ELR (cell line): Measurements from ENCODE around the gene TMPRSS4.

ENCODE experiments used
- DNase-seq: peaks from one replicate; pipeline ENCODE4 v3.0.0-alpha.2; 2015; ENCODE audit warnings: low read depth

Gene TMPRSS4

GRCh38 chr11:118106789-118107335 is 30.0 kb downstream of the TMPRSS4 start:
- DNase-seq: peak; percentile 19

GRCh38 chr11:118108513-118108912 is 31.6 kb downstream of the TMPRSS4 start:
- DNase-seq: no peak

GRCh38 chr11:118109231-118109630 is 32.4 kb downstream of the TMPRSS4 start:
- peak; percentile 4 for DNase-seq

GRCh38 chr11:118111019-118111743 is 34.3 kb downstream of the TMPRSS4 start:
- DNase-seq: no peak

GRCh38 chr11:118111744-118112035 is 34.8 kb downstream of the TMPRSS4 start:
- DNase-seq: no peak

- DNase-seq: no peak
Measured at GRCh38 chr11:118112711-118113430, 36.0 kb downstream of the TMPRSS4 start.

GRCh38 chr11:118114266-118114665 is 37.4 kb downstream of the TMPRSS4 start:
- DNase-seq: no peak

- no peak for DNase-seq
Measured at GRCh38 chr11:118115048-118115447, 38.2 kb downstream of the TMPRSS4 start.

GRCh38 chr11:118117790-118118601 is 41.1 kb downstream of the TMPRSS4 start:
- no peak for DNase-seq

- DNase-seq: no peak
Measured at GRCh38 chr11:118120793-118121192, 43.9 kb downstream of the TMPRSS4 start.

GRCh38 chr11:118124929-118125535 is 48.2 kb downstream of the TMPRSS4 start:
- no peak for DNase-seq

GRCh38 chr11:118126082-118126838 is 49.4 kb downstream of the TMPRSS4 start:
- DNase-seq: peak; percentile 28

- no peak for DNase-seq
Measured at GRCh38 chr11:118128310-118128709, 51.4 kb downstream of the TMPRSS4 start.

GRCh38 chr11:118128721-118129470 is 52.0 kb downstream of the TMPRSS4 start:
- no peak for DNase-seq

GRCh38 chr11:118129471-118130172 is 52.7 kb downstream of the TMPRSS4 start:
- DNase-seq: no peak

GRCh38 chr11:118132385-118133151 is 55.7 kb downstream of the TMPRSS4 start:
- DNase-seq: no peak

- DNase-seq: no peak
Measured at GRCh38 chr11:118133816-118134215, 56.9 kb downstream of the TMPRSS4 start.

GRCh38 chr11:118135051-118135795 is 58.3 kb downstream of the TMPRSS4 start:
- no peak for DNase-seq

GRCh38 chr11:118135796-118136165 is 58.9 kb downstream of the TMPRSS4 start:
- DNase-seq: no peak
